Nephron (organoid): ENCODE measurements around the gene SUPT5H.

Source experiments
- H3K27ac Mint-ChIP-seq, 3 experiments: 2 replicates each; pipeline ENCODE4 v1.8.0; 2020; ENCODE audit warnings: mixed read lengths in 3 of 3, mild to moderate bottlenecking in 2 of 3, moderate library complexity in 1 of 3
- H3K27me3 Mint-ChIP-seq: 2 replicates; pipeline ENCODE4 v1.8.0; 2021; ENCODE audit warnings: low read depth, mild to moderate bottlenecking, moderate library complexity, mixed read lengths
- H3K36me3 Mint-ChIP-seq: 2 replicates; pipeline ENCODE4 v1.8.0; 2020; ENCODE audit warnings: low read depth, mixed read lengths
- H3K4me1 Mint-ChIP-seq: 2 replicates; pipeline ENCODE4 v1.8.0; 2020; ENCODE audit warnings: mixed read lengths
- H3K4me3 Mint-ChIP-seq, 3 experiments: 2 replicates each; pipeline ENCODE4 v1.8.0; 2020; ENCODE audit warnings: mild to moderate bottlenecking in 3 of 3, mixed read lengths in 3 of 3, moderate library complexity in 2 of 3
- H3K9me3 Mint-ChIP-seq: 2 replicates; pipeline ENCODE4 v1.8.0; 2020; ENCODE audit warnings: mixed read lengths
- CTCF ChIP-seq, 3 experiments: fragments of 200-600 bp; sonication (generic); IDR thresholded peaks; one replicate each; pipeline ENCODE4 v1.5.0; 2021; ENCODE audit warnings: antibody characterized with exemption in 3 of 3; ENCODE audit not compliant: unreplicated experiment in 3 of 3

SUPT5H gene

DNA sequence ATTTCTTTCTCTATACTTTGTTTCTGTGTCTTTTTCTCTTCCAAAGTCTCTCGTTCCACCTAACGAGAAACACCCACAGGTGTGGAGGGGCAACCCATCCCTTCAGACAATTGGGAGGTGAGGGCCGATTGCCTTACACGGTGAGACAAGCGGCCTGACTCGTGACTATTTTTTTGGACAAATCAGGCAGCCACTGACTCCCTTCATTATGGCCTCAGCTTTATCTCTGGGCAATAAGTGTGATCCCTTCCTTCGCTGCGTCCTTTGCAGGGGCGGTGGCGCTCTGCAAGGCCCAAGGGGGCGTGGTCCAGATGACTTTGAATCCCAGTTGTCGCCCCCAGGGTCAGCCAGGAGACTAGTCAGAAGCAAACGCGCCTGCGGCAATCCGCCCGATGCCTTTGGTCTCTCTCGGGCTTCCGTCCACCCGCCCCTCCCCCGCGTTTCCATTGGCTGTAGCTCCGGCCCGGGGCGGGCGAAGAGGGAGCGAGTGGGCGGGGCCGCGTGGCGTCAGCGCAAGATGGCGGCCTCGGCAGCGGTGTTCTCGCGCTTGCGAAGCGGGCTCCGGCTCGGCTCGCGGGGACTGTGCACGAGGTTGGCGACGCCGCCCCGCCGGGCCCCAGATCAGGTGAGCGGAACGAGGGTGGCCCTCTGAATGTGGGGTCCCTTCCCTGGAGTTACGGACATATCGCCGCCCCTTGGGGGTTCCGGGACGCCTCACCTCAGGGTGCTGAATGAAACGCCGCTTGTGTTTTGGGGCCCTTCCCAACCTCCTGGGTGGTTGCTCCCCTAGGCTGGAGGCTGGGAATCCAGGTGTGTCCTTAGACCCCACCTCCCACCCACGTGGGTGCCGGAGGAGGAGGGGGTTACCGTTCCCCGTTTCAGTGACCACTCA lies 35.2 kb downstream of the SUPT5H start, which contains the start of gene TIMM50:
TIMM50 (plus strand) TSS at position 502 of the 892 bp plus-strand sequence; CDS start at position 518, 16 bp downstream.
- H3K4me3 Mint-ChIP-seq = peak within 1 kb of the TSS; percentile 90 to 96 (median 92)
- H3K27me3 Mint-ChIP-seq = no peaks in the 10 kb centered on the region
- H3K27ac Mint-ChIP-seq = peak within 1 kb of the TSS; percentile 90 to 97 (median 97)
- no peak for TF ChIP-seq CTCF (IDR thresholded peaks at IDR 0.05; ENCODE audit: unreplicated experiment in 3 of 3)
- peaks cover 23% of the 10 kb centered on the region for H3K4me1 Mint-ChIP-seq
- H3K36me3 Mint-ChIP-seq = peaks cover 22% of the 10 kb centered on the region
- no peaks in the 10 kb centered on the region for H3K9me3 Mint-ChIP-seq

GRCh38 chr19:39481229-39481545 lies 35.8 kb downstream of the SUPT5H start:
- H3K4me3 Mint-ChIP-seq = peak overlapping the region; percentile 90 to 96 (median 92)
- peak overlapping the region; percentile 57 to 92 (median 86) for H3K27ac Mint-ChIP-seq
- TF ChIP-seq CTCF (IDR thresholded peaks at IDR 0.05; ENCODE audit: unreplicated experiment in 3 of 3) = no peak
- peaks cover 25% of the 10 kb centered on the region for H3K36me3 Mint-ChIP-seq
- H3K27me3 Mint-ChIP-seq = no peaks in the 10 kb centered on the region
- H3K9me3 Mint-ChIP-seq = no peaks in the 10 kb centered on the region
- peaks cover 23% of the 10 kb centered on the region for H3K4me1 Mint-ChIP-seq

DNA sequence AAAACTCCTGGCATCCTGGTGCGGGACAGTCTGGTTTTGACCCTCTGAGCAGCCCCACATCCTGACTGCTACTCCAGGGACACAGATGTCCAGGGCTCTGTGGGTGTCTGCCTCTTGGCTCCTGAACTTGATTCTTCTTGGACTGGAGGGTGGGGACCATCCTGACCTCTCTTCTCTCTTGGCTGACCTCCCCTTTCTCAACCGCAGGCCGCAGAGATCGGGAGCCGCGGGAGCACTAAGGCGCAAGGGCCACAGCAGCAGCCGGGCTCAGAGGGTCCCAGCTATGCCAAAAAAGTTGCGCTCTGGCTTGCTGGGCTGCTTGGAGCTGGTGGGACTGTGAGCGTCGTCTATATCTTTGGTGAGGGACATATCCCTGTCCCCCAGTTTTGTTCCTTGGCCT lies 36.3 kb downstream of the SUPT5H start:
- H3K27me3 Mint-ChIP-seq = no peaks in the 10 kb centered on the region
- peaks cover 23% of the 10 kb centered on the region for H3K4me1 Mint-ChIP-seq
- peaks cover 25% of the 10 kb centered on the region for H3K36me3 Mint-ChIP-seq
- peak overlapping the region; percentile 57 to 92 (median 86) for H3K27ac Mint-ChIP-seq
- H3K9me3 Mint-ChIP-seq = no peaks in the 10 kb centered on the region
- no peak for TF ChIP-seq CTCF (IDR thresholded peaks at IDR 0.05; ENCODE audit: unreplicated experiment in 3 of 3)
- peak overlapping the region; percentile 90 to 96 (median 92) for H3K4me3 Mint-ChIP-seq

- Mint-ChIP-seq H3K27me3 (no peaks in the 10 kb centered on the region), H3K4me1 (peaks cover 23% of the 10 kb centered on the region), H3K4me3 (peak overlapping the region; percentile 80 to 96 (median 81)), H3K27ac (no peak overlapping the region), H3K36me3 (peaks cover 26% of the 10 kb centered on the region), H3K9me3 (no peaks in the 10 kb centered on the region)
- TF ChIP-seq CTCF (IDR thresholded peaks at IDR 0.05; ENCODE audit: unreplicated experiment in 3 of 3) = no peak
Observed at GRCh38 chr19:39483141-39483540, 37.8 kb downstream of the SUPT5H start.

DNA sequence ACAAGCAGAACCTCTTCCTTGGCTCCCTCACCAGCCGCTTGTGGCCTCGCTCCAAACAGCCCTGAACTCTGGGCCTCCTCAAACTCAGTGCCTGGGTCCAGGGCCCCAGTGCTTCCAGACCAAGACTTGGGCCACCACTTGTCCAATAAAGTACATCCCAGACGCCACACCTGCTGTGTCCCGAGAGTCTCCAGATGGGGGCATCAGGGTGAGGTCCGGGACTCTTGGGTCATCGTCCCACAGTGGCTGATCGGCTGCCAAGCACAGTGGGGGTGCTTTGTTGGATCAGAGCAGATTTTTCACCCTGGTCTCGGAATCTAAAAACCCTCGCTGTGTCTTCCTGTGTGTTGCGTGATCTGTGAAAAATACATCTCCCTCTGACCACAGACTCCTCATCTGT lies 44.4 kb downstream of the SUPT5H start:
- H3K36me3 Mint-ChIP-seq = peaks cover 45% of the 10 kb centered on the region
- no peaks in the 10 kb centered on the region for H3K4me1 Mint-ChIP-seq
- H3K4me3 Mint-ChIP-seq = no peak overlapping the region
- no peaks in the 10 kb centered on the region for H3K9me3 Mint-ChIP-seq
- H3K27me3 Mint-ChIP-seq = peaks cover 3% of the 10 kb centered on the region
- no peak overlapping the region for H3K27ac Mint-ChIP-seq
- no peak for TF ChIP-seq CTCF (IDR thresholded peaks at IDR 0.05; ENCODE audit: unreplicated experiment in 3 of 3)

DNA sequence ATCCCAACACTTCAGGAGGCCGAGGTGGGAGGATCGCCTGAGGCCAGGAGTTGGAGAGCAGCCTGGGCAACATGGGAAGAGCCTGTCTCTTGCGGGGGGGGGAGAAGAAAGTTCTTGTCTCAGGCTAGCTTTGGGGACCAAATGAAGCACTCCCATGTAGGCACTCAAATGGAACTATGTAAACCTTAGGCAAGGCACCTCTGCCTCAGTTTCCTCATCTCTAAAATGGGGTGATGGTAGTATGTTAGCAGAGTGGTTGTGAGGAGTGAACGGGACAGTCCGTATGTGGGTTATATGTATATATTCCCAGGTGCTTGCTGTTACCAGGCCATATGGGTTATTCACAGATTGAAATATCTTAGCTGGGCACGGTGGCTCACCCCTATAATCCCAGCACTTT lies 46.8 kb downstream of the SUPT5H start:
- no peak overlapping the region for H3K4me3 Mint-ChIP-seq
- H3K9me3 Mint-ChIP-seq = no peaks in the 10 kb centered on the region
- no peak for TF ChIP-seq CTCF (IDR thresholded peaks at IDR 0.05; ENCODE audit: unreplicated experiment in 3 of 3)
- peaks cover 28% of the 10 kb centered on the region for H3K36me3 Mint-ChIP-seq
- no peak overlapping the region for H3K27ac Mint-ChIP-seq
- peaks cover 20% of the 10 kb centered on the region for H3K27me3 Mint-ChIP-seq
- H3K4me1 Mint-ChIP-seq = no peaks in the 10 kb centered on the region
